GM19043 (cell line): ENCODE measurements around the gene TRIM7.
"Not testable (repeated sequence)": the region's sequence is repeated elsewhere in the genome, so short reads cannot be mapped to it uniquely, and the experiment has no call there.

Experiments
- ATAC-seq: cut with Tn5 transposase; IDR thresholded peaks from one replicate; pipeline ENCODE4 v1.9.1; 2021; ENCODE audit warnings: low read depth; ENCODE audit not compliant: unreplicated experiment

The TRIM7 gene

GRCh38 chr5:181194489-181195248 lies 10.3 kb downstream of the TRIM7 start:
- ATAC-seq, result no peak

- no peak for ATAC-seq
These were observed 11.3 kb downstream of the TRIM7 start for GRCh38 chr5:181193656-181194055.

- ATAC-seq, result no peak
These were observed 12.5 kb downstream of the TRIM7 start for GRCh38 chr5:181192337-181193046.

GRCh38 chr5:181191526-181192336 lies 13.3 kb downstream of the TRIM7 start:
- ATAC-seq, result peak; percentile 44

- peak; percentile 6 for ATAC-seq
These were observed 14.1 kb downstream of the TRIM7 start for GRCh38 chr5:181190711-181191525.

GRCh38 chr5:181189962-181190710 lies 14.9 kb downstream of the TRIM7 start:
- ATAC-seq, result no peak

GRCh38 chr5:181189363-181189961 lies 15.5 kb downstream of the TRIM7 start:
- no peak for ATAC-seq

- no peak for ATAC-seq
These were observed 16.2 kb downstream of the TRIM7 start for GRCh38 chr5:181188700-181189362.

GRCh38 chr5:181187500-181188213 lies 17.3 kb downstream of the TRIM7 start:
- ATAC-seq, result no peak

GRCh38 chr5:181186986-181187499 lies 18.0 kb downstream of the TRIM7 start:
- no peak for ATAC-seq

GRCh38 chr5:181186022-181186421 lies 19.0 kb downstream of the TRIM7 start:
- no peak for ATAC-seq

GRCh38 chr5:181185560-181185959 lies 19.4 kb downstream of the TRIM7 start:
- ATAC-seq, result no peak

GRCh38 chr5:181184845-181185216 lies 20.2 kb downstream of the TRIM7 start:
- ATAC-seq, result no peak

GRCh38 chr5:181182651-181183050 lies 22.3 kb downstream of the TRIM7 start:
- ATAC-seq, result no peak

GRCh38 chr5:181181650-181182565 lies 23.1 kb downstream of the TRIM7 start:
- peak; percentile 60 for ATAC-seq

GRCh38 chr5:181177559-181177958 lies 27.4 kb downstream of the TRIM7 start:
- ATAC-seq, result not testable (repeated sequence)
